ENCODE measurements around the gene SLC4A11.
"Not testable (repeated sequence)": the region's sequence is repeated elsewhere in the genome, so short reads cannot be mapped to it uniquely, and the experiment has no call there.

The SLC4A11 gene

GRCh38 chr20:3227936-3228749, 10.8 kb downstream of the SLC4A11 start:
- DNase-seq (ENCODE audit: low spot score) = no peak

- no peak for DNase-seq (ENCODE audit: low spot score)
Observed at GRCh38 chr20:3227506-3227905, 11.5 kb downstream of the SLC4A11 start.

- DNase-seq (ENCODE audit: low spot score) = no peak
Observed at GRCh38 chr20:3226864-3227263, 12.1 kb downstream of the SLC4A11 start.

- DNase-seq (ENCODE audit: low spot score) = no peak
Observed at GRCh38 chr20:3226093-3226492, 12.9 kb downstream of the SLC4A11 start.

GRCh38 chr20:3224681-3225421, 14.1 kb downstream of the SLC4A11 start:
- no peak for DNase-seq (ENCODE audit: low spot score)

GRCh38 chr20:3223994-3224680, 14.9 kb downstream of the SLC4A11 start:
- no peak for DNase-seq (ENCODE audit: low spot score)

GRCh38 chr20:3223651-3223993, 15.4 kb downstream of the SLC4A11 start:
- DNase-seq (ENCODE audit: low spot score) = no peak

GRCh38 chr20:3222635-3223600, 16.1 kb downstream of the SLC4A11 start:
- no peak for DNase-seq (ENCODE audit: low spot score)

GRCh38 chr20:3221398-3222226, 17.4 kb downstream of the SLC4A11 start:
- DNase-seq (ENCODE audit: low spot score) = no peak

- DNase-seq (ENCODE audit: low spot score) = peak; percentile 69
Observed at GRCh38 chr20:3218307-3218988, 20.5 kb downstream of the SLC4A11 start.

- DNase-seq (ENCODE audit: low spot score) = not testable (repeated sequence)
Observed at GRCh38 chr20:3215359-3215917, 23.6 kb downstream of the SLC4A11 start.

- no peak for DNase-seq (ENCODE audit: low spot score)
Observed at GRCh38 chr20:3213226-3213625, 25.8 kb downstream of the SLC4A11 start.

- no peak for DNase-seq (ENCODE audit: low spot score)
Observed at GRCh38 chr20:3210346-3210745, 28.6 kb downstream of the SLC4A11 start.

- no peak for DNase-seq (ENCODE audit: low spot score)
Observed at GRCh38 chr20:3209946-3210317, 29.1 kb downstream of the SLC4A11 start.

- DNase-seq (ENCODE audit: low spot score) = peak; percentile 63
Observed at GRCh38 chr20:3209257-3209945, 29.6 kb downstream of the SLC4A11 start, which contains the start of gene ITPA. Gene ITPA, plus strand, starts transcription at chr20:3209498. Its CDS starts 54 bp downstream, at chr20:3209552.

- no peak for DNase-seq (ENCODE audit: low spot score)
Observed at GRCh38 chr20:3208786-3209256, 30.2 kb downstream of the SLC4A11 start.

- DNase-seq (ENCODE audit: low spot score) = peak; percentile 96
Observed at GRCh38 chr20:3204124-3204794, 34.7 kb downstream of the SLC4A11 start, which contains the start of gene DDRGK1. Gene DDRGK1, minus strand, starts transcription at chr20:3204682. Its CDS starts 55 bp downstream, at chr20:3204627.
